HL-60 (cell line): ENCODE results near the gene KLHDC3.

Experiments
- CTCF ChIP-seq: IDR thresholded peaks from one replicate; pipeline ENCODE4 v1.5.1; 2011; ENCODE audit warnings: low read length, control low read depth, inconsistent platforms; ENCODE audit not compliant: insufficient read depth
- GABPA ChIP-seq: IDR thresholded peaks from 2 replicates; pipeline ENCODE4 v1.6.1; 2012; ENCODE audit warnings: low read depth
- POLR2AphosphoS5 ChIP-seq: IDR thresholded peaks from 2 replicates; pipeline ENCODE4 v1.6.1; 2012; ENCODE audit warnings: low read depth
- SPI1 ChIP-seq: IDR thresholded peaks from 2 replicates; pipeline ENCODE4 v1.6.1; 2012; ENCODE audit warnings: low read depth, mild to moderate bottlenecking, borderline replicate concordance

- TF ChIP-seq CTCF (no peak), POLR2AphosphoS5 (no peak), GABPA (no peak), SPI1 (no peak)
Measured at GRCh38 chr6:43054206-43054943, 40.3 kb downstream of the KLHDC3 start.
